GM19468 (cell line): Measurements from ENCODE around the gene UFSP2.

Source experiments
- ATAC-seq: cut with Tn5 transposase; IDR thresholded peaks from one replicate; pipeline ENCODE4 v1.9.1; 2021; ENCODE audit warnings: mild to moderate bottlenecking, moderate library complexity, moderate number of reproducible peaks; ENCODE audit not compliant: unreplicated experiment; ENCODE audit errors: extremely low read depth

Gene UFSP2

DNA sequence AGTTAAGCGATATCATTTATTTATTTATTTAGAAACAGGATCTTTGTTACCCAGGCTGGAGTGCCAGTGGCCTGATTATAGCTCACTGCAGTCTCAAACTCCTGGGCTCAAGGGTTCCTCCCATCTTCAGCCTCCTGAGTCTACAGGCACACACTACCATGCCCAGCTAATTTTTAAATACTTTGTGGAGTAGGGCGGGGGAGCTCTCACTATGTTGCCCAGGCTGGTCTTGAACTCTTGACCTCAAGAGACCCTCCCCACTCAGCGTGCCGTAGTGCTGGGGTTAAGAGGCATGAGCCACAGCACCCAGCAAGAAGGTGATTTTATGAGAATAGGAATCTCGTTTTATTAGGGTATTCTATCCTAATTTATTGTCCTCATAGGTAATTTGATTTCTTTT is 3.9 kb upstream of the UFSP2 start:
- ATAC-seq = no peak

GRCh38 chr4:185426960-185427688 is 1.4 kb upstream of the UFSP2 start:
- ATAC-seq = no peak

GRCh38 chr4:185424905-185425646 is 688 bp downstream of the UFSP2 start:
- ATAC-seq = no peak

DNA sequence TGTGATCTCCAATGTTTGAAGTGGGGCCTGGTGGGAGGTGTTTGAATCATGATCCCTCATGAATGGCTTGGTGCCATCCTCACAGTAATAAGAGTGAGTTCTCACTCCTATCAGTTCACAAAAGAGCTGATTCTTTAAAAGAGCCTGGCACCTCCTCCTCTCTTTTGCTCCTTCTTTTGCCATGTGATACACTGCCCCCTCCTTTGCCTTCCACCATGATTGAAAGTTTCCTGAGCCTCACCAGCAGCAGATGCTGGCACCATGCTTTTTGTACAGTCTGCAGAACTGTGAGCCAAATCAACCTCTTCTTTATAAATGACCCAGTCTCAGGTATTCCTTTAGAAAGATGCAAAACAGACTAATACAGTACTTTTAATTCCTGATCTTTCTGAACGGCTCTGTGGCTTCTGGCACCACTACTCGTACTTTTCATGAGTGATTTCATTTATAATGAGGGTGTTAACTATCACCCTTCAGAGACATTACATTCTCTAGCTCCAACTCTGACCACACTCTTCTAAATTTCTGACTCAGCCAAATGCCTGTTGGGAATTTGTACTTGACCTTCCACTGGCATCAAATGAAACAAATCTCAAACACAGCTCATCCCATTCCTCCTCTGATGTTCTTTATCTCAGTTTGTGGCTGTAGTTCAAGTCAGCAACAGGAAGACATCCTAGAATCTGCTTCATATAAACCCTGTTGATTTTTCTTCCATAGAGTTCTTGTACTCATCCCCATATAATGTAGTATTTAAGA is 4.2 kb downstream of the UFSP2 start:
- no peak for ATAC-seq

- ATAC-seq = no peak
Measured at GRCh38 chr4:185416955-185417354, 8.8 kb downstream of the UFSP2 start.

DNA sequence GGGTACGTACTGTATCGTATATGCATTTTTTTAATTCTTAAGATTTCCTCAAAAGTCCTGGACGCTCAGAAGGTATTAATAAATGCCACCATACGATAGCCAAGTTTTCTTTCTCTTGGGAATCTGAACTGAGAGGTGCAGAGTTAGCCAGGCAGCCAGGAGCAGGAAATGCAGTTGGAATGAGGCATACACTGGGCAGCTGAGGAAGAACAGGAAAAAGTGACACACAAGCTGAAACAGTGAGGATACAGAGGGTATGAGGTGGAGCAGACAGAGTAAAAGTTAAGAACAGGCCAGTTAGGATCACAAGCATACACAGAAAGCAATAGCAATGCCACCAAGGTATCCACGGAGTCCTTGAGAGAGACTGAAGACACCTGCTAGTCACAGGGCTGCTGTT is 13.4 kb downstream of the UFSP2 start:
- ATAC-seq = no peak

GRCh38 chr4:185411849-185412248 is 13.9 kb downstream of the UFSP2 start:
- no peak for ATAC-seq

GRCh38 chr4:185408432-185408831 is 17.3 kb downstream of the UFSP2 start:
- no peak for ATAC-seq

GRCh38 chr4:185405296-185405999 is 20.3 kb downstream of the UFSP2 start:
- peak; percentile 71 for ATAC-seq

DNA sequence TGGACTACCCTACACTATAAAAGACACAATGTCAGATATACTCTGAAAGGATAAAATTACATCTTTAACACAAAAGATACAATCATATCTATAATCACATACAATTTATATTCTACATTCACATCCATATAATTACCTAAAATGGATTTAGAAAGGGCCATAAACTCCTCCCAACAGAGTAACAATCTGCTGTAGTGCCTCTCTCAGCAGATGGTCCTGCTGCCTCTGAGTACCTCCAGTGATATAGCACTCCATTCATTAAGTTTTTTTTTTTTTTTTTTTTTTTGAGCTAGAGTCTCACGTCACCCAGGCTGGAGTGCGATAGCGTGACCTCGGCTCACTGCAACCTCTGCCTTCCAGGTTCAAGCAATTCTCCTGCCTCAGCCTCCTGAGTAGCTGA is 21.7 kb downstream of the UFSP2 start:
- no peak for ATAC-seq

DNA sequence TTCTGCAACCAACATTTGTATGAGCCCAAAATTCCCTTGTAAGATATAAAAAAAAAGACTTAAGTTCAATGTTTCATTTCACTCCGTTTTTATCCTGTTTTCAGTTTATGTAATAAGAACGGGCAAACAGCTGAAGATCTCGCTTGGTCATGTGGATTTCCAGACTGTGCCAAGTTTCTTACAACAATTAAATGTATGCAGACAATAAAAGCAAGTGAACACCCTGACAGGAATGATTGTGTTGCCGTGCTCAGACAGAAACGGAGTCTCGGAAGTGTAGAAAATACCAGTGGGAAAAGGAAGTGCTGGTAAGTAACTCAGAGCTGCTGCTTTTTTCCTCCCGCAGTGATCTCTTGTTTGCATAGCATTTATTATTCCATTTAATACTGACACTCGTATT is 26.3 kb downstream of the UFSP2 start:
- no peak for ATAC-seq

- no peak for ATAC-seq
Measured at GRCh38 chr4:185398618-185399017, 27.1 kb downstream of the UFSP2 start.

- ATAC-seq = no peak
Measured at GRCh38 chr4:185396724-185397385, 28.9 kb downstream of the UFSP2 start, which contains the start of gene ANKRD37. Gene ANKRD37 (plus strand): TSS chr4:185396841. CDS start chr4:185396924, 83 bp downstream.

- peak; percentile 78 for ATAC-seq
Measured at GRCh38 chr4:185395956-185396723, 29.6 kb downstream of the UFSP2 start.

DNA sequence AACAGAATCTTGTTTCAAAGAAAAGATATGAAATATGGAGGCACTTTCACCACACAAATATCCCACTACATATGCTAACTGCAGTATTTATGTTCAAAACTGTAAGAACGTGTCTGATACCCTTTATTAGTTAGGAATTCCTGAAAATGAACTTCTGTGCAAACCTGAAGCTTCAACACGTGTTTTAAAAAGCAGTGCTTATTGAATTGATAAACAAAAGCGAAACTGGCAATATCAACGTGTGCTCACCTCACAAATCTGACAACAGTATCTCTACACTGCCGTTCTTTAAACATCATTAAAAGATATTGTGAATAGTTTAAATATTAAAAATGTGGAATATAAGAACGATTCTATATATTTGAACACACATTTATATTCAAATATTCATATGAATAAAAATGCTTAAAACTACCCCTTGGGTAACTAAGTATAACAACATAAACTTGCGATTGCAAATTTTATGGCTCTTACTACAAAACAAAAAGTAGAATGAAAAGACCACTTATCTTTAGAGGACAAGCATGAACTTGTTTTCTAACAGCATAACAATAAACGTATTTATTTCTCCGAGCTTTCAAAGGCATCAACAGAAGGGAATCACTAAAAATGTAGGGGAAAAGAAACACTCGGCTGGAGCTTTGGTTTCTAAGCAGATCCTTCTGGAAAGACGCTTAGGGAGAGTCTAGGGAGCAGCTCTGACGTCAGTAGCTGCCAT is 30.4 kb downstream of the UFSP2 start, which contains the start of gene LRP2BP:
Gene LRP2BP (minus strand): TSS at position 687 of the 718 bp plus-strand sequence. CDS start 17,738 bp downstream, outside the sequence.
- ATAC-seq = no peak

DNA sequence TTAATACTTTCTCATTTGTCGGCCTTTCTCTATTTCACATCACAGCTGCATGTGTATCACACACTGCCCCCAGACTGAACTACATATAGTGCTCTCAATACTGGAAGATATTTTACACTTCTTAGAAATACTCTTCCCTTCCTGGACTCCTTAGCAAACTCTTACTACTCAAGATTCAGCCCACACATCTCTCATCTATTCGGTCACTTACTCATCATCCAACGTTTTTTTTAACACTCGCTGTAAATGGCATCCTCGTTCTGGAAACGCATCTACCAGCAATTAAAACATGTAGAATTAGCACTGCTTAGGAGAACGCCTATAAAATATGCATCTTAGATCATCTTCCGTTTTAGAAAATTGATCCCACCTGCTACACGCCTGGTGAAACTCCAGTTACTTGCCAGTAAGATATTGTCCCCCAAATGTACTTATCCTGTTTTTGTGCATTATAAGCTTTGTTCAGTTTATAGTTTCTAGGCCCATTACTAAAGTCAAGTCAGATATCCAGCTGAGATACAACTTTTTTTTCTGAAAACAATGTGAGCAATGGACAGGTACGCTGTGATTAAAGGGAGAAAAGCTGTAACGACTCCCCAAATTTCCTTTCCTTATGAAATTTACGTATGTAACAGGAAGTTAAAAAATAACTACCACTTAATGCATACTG is 31.1 kb downstream of the UFSP2 start:
- no peak for ATAC-seq

DNA sequence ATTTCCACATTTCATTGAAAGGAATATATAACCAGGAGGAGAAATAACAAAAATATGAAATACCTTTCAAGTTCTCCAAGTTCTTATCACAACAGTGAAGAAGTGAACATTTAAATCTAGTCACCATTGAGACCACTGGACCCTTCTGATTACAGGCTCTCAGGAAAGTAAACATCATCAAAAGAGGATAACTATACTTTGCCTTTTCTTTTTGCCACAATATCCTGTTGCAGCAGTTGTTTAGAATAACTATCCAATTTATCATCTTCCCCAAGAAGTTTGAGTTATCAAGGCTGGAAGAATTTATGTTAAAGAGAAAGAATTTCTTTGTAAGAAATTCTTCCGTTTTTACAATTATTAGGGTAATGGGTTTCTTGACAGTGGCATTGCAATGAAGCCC is 33.6 kb downstream of the UFSP2 start:
- no peak for ATAC-seq

DNA sequence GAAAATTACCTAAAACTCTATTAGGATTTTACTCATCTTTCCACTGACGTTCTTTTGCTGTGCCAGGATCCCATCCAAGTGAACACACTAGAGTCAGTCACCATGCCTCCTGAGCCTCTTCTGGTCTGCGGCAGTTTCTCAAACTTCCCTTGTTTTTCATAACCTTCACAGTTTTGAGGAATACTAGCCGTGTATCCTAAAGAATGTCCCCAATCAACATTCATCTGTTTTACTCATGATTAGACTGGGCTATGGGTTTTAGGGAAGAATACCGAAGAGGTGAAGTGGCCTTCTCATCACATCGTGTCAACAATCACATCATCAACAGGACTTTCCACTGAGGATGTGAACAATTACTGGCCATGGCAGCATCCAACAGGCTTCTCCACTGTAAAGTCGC is 34.8 kb downstream of the UFSP2 start:
- ATAC-seq = no peak
